IMR-90 (cell line): Measurements from ENCODE around the gene SYT2. TPM values are rescaled to one million over a fixed set of nuclear protein-coding genes. Genes with fewer than 3 reads are reported as not detected.
"Not testable (repeated sequence)": the region's sequence is repeated elsewhere in the genome, so short reads cannot be mapped to it uniquely, and the experiment has no call there.

Experiments
- ATAC-seq: fragments of 200-7000 bp; cut with Tn5 transposase; 2 replicates; pipeline ENCODE4 v1.9.1; 2020; ENCODE audit warnings: low read depth, mild to moderate bottlenecking, moderate library complexity
- BruUV-seq: library from RNA; stranded (reverse); fragments of 400-500 nt; replicated peaks from 2 replicates; lab custom pipeline; 2021; lab: Mats Ljungman, UMichigan
- CTCF ChIA-PET: fragments of 300-600 bp; formaldehyde crosslinking; extraction: SDS; loops from one replicate; lab custom pipeline; 2021; ENCODE audit warnings: antibody characterized with exemption; lab: Yijun Ruan, JAX
- POLR2A ChIA-PET: fragments of 300-600 bp; sonication (Branson Sonifier 250); formaldehyde crosslinking; loops from one replicate; lab custom pipeline; 2022; ENCODE audit warnings: antibody characterized with exemption; ENCODE audit not compliant: unreplicated experiment; lab: Charles Lee
- DNase-seq: peaks from one replicate; pipeline ENCODE4 v3.0.0; 2013
- H2AFZ ChIP-seq: replicated peaks from 2 replicates; pipeline ENCODE3; 2013; ENCODE audit warnings: low read length, mild to moderate bottlenecking; ENCODE audit not compliant: poor library complexity
- H2AK5ac ChIP-seq: 2 replicates; pipeline ENCODE4 v1.6.1; 2013; ENCODE audit warnings: low read depth, low read length, inconsistent platforms
- H2AK9ac ChIP-seq: replicated peaks from 2 replicates; pipeline ENCODE3; 2013; ENCODE audit warnings: mild to moderate bottlenecking, low read depth, low read length, moderate library complexity; ENCODE audit not compliant: poor library complexity
- H2BK120ac ChIP-seq: 2 replicates; pipeline ENCODE4 v1.6.1; 2013; ENCODE audit warnings: low read depth, low read length, inconsistent platforms
- H2BK15ac ChIP-seq: 3 replicates; pipeline ENCODE4 v1.6.1; 2013; ENCODE audit warnings: low read depth, low read length, inconsistent platforms
- H2BK20ac ChIP-seq: 2 replicates; pipeline ENCODE4 v1.6.1; 2013; ENCODE audit warnings: low read depth, mild to moderate bottlenecking, inconsistent platforms, low read length, moderate library complexity
- H2BK5ac ChIP-seq: 2 replicates; pipeline ENCODE4 v1.6.1; 2013; ENCODE audit warnings: mild to moderate bottlenecking, low read depth, low read length, inconsistent platforms; ENCODE audit not compliant: poor library complexity, severe bottlenecking
- H3K14ac ChIP-seq: replicated peaks from 2 replicates; pipeline ENCODE4 v1.6.1; 2013; ENCODE audit warnings: low read depth, low read length, inconsistent platforms
- H3K18ac ChIP-seq: 2 replicates; pipeline ENCODE4 v1.6.1; 2013; ENCODE audit warnings: low read depth, low read length, control low read depth
- H3K23ac ChIP-seq: 2 replicates; pipeline ENCODE4 v1.6.1; 2013; ENCODE audit warnings: low read depth, low read length, inconsistent platforms
- H3K27ac ChIP-seq: 2 replicates; pipeline ENCODE4 v1.5.1; 2013; ENCODE audit warnings: mild to moderate bottlenecking, control low read depth, low read length; ENCODE audit not compliant: insufficient read depth
- H3K27me3 ChIP-seq: 2 replicates; pipeline ENCODE4 v1.6.1; 2013; ENCODE audit warnings: low read length; ENCODE audit not compliant: control insufficient read depth, insufficient read depth
- H3K36me3 ChIP-seq: 2 replicates; pipeline ENCODE4 v1.6.1; 2013; ENCODE audit warnings: low read length, mixed read lengths; ENCODE audit not compliant: control insufficient read depth, insufficient read depth
- H3K4ac ChIP-seq: 2 replicates; pipeline ENCODE4 v1.6.1; 2013; ENCODE audit warnings: low read depth, low read length, inconsistent platforms
- H3K4me1 ChIP-seq: 2 replicates; pipeline ENCODE4 v1.6.1; 2013; ENCODE audit warnings: low read length, mixed read lengths; ENCODE audit not compliant: control insufficient read depth, insufficient read depth
- H3K4me2 ChIP-seq: 2 replicates; pipeline ENCODE4 v1.6.1; 2013; ENCODE audit warnings: low read depth, mild to moderate bottlenecking, control low read depth, low read length, moderate library complexity
- H3K4me3 ChIP-seq: 2 replicates; pipeline ENCODE4 v1.5.1; 2013; ENCODE audit warnings: low read depth, mild to moderate bottlenecking, control low read depth, low read length, moderate library complexity; ENCODE audit not compliant: insufficient read depth
- H3K56ac ChIP-seq: 2 replicates; pipeline ENCODE4 v1.6.1; 2013; ENCODE audit warnings: low read length, inconsistent platforms; ENCODE audit not compliant: insufficient read depth; ENCODE audit errors: extremely low read depth
- H3K79me1 ChIP-seq, 2 experiments: 2 replicates each; pipeline ENCODE4 v1.6.1; 2013; ENCODE audit warnings: low read length in 2 of 2, inconsistent platforms in 1 of 2, low read depth in 1 of 2
- H3K9ac ChIP-seq: 2 replicates; pipeline ENCODE4 v1.6.1; 2013; ENCODE audit warnings: low read depth, low read length, control low read depth
- H3K9me1 ChIP-seq: 2 replicates; pipeline ENCODE4 v1.6.1; 2013; ENCODE audit warnings: low read length, inconsistent platforms; ENCODE audit not compliant: insufficient read depth
- H3K9me3 ChIP-seq: 2 replicates; pipeline ENCODE4 v1.6.1; 2013; ENCODE audit warnings: low read length; ENCODE audit not compliant: control insufficient read depth, insufficient read depth
- H4K20me1 ChIP-seq: 2 replicates; pipeline ENCODE4 v1.6.1; 2013; ENCODE audit warnings: low read length, inconsistent platforms; ENCODE audit not compliant: insufficient read depth
- H4K5ac ChIP-seq: 2 replicates; pipeline ENCODE4 v1.6.1; 2013; ENCODE audit warnings: mild to moderate bottlenecking, low read depth, low read length, control low read depth
- H4K8ac ChIP-seq, 2 experiments: 2 replicates each; pipeline ENCODE4 v1.6.1; 2013; ENCODE audit warnings: low read depth in 2 of 2, low read length in 2 of 2, control low read depth in 1 of 2, inconsistent platforms in 1 of 2
- H4K91ac ChIP-seq: 2 replicates; pipeline ENCODE4 v1.6.1; 2013; ENCODE audit warnings: low read depth, low read length, inconsistent platforms; ENCODE audit not compliant: insufficient read depth
- WGBS, 2 experiments: methylation state at CpG; one replicate each; pipeline versions ENCODE4 v1.1.5 to v1.1.7; 2013; ENCODE audit warnings: missing lambda C conversion rate in 2 of 2; ENCODE audit not compliant: insufficient read length in 1 of 2; ENCODE audit errors: extremely low coverage in 2 of 2; 5-methylcytosine and 5-hydroxymethylcytosine counted together
- dilution Hi-C: fragments of 300-500 bp; cut with HindIII; formaldehyde crosslinking; loops from one replicate; pipeline ENCODE4 v1.14.3; 2018; ENCODE audit warnings: low sequenced_read_pairs; ENCODE audit not compliant: unreplicated experiment
- in situ Hi-C: fragments of 300-500 bp; cut with MboI; formaldehyde crosslinking; loops from 3 replicates; pipeline ENCODE4 v1.14.3; 2019; ENCODE audit warnings: low sequenced_read_pairs, inconsistent platforms, mixed read lengths
- intact Hi-C: fragments of 100-400 bp; cut with micrococcal nuclease; formaldehyde crosslinking; loops from 2 replicates; pipeline ENCODE4 v1.10.0; 2022
- polyA plus RNA-seq, 3 experiments: library from polyadenylated mRNA; depleted of rRNA; stranded (reverse); fragments of >200 nt; gene quantifications; 2 replicates each; pipeline ENCODE4 v1.2.3, GENCODE V29; 2012; ENCODE audit warnings: low replicate concordance in 1 of 3
- total RNA-seq: library from RNA; depleted of rRNA; stranded (reverse); fragments of >200 nt; gene quantifications from 2 replicates; pipeline ENCODE4 v1.2.3, GENCODE V29; 2012

The SYT2 gene
- total and polyA plus RNA-seq, 2 of the 4 experiments (the other 2 are of a cell fraction): under 0.01 TPM

DNA sequence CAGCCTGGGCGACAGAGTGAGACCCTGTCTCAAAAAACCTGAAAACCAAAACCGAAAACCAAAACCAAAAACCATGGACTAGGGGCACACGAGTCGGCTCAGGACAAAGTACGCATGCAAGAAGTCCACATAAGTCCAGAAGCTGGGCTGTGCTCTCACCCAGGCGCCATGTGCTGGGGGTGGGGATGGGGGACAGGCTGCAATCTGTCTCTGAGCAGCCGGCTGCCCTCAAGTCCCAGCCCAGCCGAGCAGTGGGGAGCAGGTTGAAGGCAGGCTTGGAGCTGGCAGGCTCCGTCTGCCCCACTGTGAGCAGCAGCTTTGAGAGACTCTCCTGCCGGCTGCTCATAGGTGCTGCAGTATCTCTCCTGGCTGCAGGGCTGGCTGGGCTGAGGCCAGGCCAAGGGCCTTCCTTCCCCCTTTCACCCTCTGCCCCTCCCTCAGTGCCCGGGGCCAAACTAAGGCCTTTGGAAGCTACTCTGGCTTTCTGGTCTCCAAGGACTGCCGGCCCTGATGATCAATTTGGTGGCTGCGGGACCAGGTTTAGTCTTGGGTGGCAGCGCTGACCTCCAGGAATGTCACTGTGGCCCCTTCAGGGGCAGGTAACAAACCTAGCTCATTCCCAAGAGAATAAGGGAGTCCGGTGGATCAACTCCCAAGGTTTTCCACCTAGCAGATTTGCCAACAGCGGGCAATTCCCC lies 72.8 kb downstream of the SYT2 start:
- H2BK15ac ChIP-seq, DNase-seq, H3K9me1 ChIP-seq, H2BK20ac ChIP-seq, H3K4ac ChIP-seq, H3K4me2 ChIP-seq, H2AK9ac ChIP-seq, H4K20me1 ChIP-seq, H3K9ac ChIP-seq, H3K56ac ChIP-seq, H3K18ac ChIP-seq, H4K8ac ChIP-seq, BruUV-seq, POLR2A ChIA-PET, H3K23ac ChIP-seq, H3K4me1 ChIP-seq, H4K91ac ChIP-seq, H3K9me3 ChIP-seq, ATAC-seq, H2AFZ ChIP-seq, H2BK5ac ChIP-seq, H3K14ac ChIP-seq, H3K36me3 ChIP-seq, intact Hi-C loops, H3K79me1 ChIP-seq, in situ Hi-C loops, H3K27ac ChIP-seq, dilution Hi-C loops, H3K4me3 ChIP-seq, H4K5ac ChIP-seq: not testable (repeated sequence)
- Histone ChIP-seq H2AK5ac (peak overlapping the region; percentile 15; the same call in 1 of the 2 replicates), H3K27me3 (peaks cover 20% of the 10 kb centered on the region), H2BK120ac (peak overlapping the region; percentile 23; the same call in 1 of the 2 replicates)
- WGBS, 2 experiments: 74% methylated on average over 8 of the region's 16 CpGs; no CpG with 5 or more reads in 1 of the 2 experiments
- CTCF ChIA-PET: interaction anchor here (0.6 kb wide), 1 partner anchor 506 kb away, joined by 3 read pairs; no protein-coding TSS in a partner anchor

- H3K9ac ChIP-seq, intact Hi-C loops, H3K36me3 ChIP-seq, H2AK5ac ChIP-seq, H3K4ac ChIP-seq, dilution Hi-C loops, H4K8ac ChIP-seq, H2BK120ac ChIP-seq, H2BK5ac ChIP-seq, H3K23ac ChIP-seq, H3K4me3 ChIP-seq, H3K9me1 ChIP-seq, H3K14ac ChIP-seq, H3K79me1 ChIP-seq, POLR2A ChIA-PET, ATAC-seq, H3K27ac ChIP-seq, H4K5ac ChIP-seq, H3K4me2 ChIP-seq, H3K4me1 ChIP-seq, in situ Hi-C loops, DNase-seq, CTCF ChIA-PET, H3K18ac ChIP-seq, H2AFZ ChIP-seq, H2BK15ac ChIP-seq, H2BK20ac ChIP-seq, H4K20me1 ChIP-seq, H4K91ac ChIP-seq, H3K56ac ChIP-seq, H3K9me3 ChIP-seq, BruUV-seq, H2AK9ac ChIP-seq: not testable (repeated sequence)
- peaks cover 13% of the 10 kb centered on the region for H3K27me3 ChIP-seq
- WGBS, 2 experiments: no CpG with 5 or more reads among the region's 3 CpGs
These were observed 74.1 kb downstream of the SYT2 start for GRCh38 chr1:202636171-202636570.
